NCI-H510A (cell line): Measurements from ENCODE around the gene RASGRP4.
"Not testable (repeated sequence)": the region's sequence is repeated elsewhere in the genome, so short reads cannot be mapped to it uniquely, and the experiment has no call there.

Experiments
- DNase-seq: peaks from one replicate; lab custom pipeline; 2025; lab: John Stamatoyannopoulos, UW

RASGRP4 gene

DNA sequence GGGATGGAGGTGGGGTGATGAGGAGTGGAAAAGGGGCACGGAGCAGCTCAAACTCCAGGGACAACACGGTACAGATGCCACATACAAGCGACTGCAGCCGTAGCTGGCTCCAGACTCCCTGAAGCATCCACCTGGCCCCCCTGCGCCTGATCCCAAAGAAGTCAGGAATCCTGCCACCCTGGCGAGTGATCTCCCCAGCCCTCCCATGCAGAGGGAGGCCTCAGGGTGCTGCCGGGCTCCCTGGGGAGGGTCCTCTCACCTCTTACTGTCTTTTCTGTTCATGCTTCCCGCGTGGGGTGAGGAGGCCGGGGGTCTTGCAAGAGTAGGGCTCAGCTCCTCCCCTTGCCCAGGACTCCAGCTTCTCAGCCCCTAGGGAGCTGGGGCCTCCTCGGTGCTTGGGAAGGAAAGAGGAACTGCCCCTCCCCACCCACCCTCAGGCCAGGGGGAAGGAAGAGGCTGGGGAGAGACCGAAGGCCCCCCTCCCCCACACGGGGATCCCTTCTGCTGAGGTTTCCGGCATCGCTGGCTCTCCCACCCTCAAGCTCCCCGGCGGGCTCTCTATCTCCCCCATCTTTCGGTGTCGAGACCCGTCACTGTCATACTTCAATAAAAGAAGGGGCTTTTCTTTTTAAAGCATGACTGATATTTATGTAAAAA, at the start of gene RASGRP4:
RASGRP4 (minus strand) TSS at position 410 of the 657 bp plus-strand sequence; CDS start at position 282, 128 bp downstream.
- DNase-seq, result no peak

DNA sequence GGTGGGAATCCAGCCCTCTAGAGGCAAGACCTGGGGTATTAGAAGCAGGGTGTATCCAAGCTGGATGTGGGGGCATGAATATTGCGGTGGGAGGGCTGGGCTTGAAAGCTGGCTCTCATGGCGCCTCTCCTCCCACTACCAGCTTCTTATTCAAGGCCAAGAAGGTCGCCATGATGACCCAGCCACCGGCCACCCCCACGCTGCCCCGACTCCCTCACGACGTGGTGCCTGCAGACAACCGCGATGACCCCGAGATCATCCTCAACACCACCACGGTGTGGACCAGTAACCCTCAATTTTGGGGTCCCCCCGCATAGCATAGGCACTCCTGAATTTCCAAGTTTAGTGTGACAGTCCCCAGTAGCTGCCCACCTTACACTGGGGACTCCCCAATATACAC, 49.2 kb upstream of the RASGRP4 start:
- DNase-seq, result no peak

DNA sequence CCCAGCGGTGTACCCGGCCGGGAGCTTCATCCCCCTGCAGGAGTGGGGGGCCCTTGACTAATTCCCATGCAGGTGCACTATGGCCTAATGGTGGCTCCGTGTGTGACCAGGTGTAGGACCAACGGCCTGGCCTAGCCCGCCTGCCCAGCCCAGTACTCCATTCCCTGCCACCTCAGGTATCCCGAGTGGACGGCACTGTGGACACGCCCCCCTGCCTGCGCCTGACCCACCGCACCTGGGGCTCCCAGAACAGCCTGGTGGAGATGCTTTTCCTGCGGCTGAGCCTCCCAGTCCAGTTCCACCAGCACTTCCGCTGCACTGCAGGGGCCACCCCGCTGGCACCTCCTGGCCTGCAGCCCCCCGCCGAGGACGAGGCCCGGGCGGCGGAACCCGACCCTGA, 47.2 kb upstream of the RASGRP4 start:
- no peak for DNase-seq

- DNase-seq, result not testable (repeated sequence)
Observed at GRCh38 chr19:38472725-38473124, 46.7 kb upstream of the RASGRP4 start.

GRCh38 chr19:38470788-38471480, 44.9 kb upstream of the RASGRP4 start:
- no peak for DNase-seq

GRCh38 chr19:38469151-38469550, 43.1 kb upstream of the RASGRP4 start:
- no peak for DNase-seq

- DNase-seq, result no peak
Observed at GRCh38 chr19:38467541-38468525, 41.8 kb upstream of the RASGRP4 start.

- DNase-seq, result no peak
Observed at GRCh38 chr19:38466050-38466449, 40.0 kb upstream of the RASGRP4 start.

DNA sequence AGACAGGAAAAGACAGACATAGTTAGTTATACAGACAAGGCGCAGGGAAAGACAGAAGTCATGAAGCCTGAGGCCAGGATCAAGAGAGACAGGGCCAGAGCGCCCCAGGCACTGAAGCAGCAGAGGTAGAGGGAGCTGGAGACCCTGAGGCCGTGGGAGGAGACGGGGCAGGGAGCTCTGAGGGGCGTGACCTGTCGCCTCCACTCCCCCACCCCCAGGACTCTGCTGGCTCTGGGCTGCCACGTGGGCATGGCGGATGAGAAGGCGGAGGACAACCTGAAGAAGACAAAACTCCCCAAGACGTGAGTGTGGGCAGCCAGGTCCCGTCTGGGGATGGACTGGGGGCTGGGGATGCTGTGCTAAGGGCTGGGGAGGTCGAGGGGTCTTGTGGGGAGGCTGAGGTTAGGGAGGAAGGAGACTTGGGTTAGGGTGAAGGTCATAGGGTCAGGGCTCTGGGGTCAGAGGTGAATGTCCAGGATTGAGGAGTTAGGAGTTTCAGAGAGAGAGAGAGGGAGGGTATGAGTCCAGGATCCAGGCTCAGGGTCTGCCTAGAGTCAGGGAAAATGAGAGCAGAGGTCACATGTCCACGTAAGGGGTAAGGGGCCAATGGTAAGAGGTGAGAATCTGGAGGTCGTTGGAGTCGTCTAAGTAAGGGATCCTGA, 38.5 kb upstream of the RASGRP4 start:
- DNase-seq, result no peak

GRCh38 chr19:38463365-38463764, 37.3 kb upstream of the RASGRP4 start:
- no peak for DNase-seq

DNA sequence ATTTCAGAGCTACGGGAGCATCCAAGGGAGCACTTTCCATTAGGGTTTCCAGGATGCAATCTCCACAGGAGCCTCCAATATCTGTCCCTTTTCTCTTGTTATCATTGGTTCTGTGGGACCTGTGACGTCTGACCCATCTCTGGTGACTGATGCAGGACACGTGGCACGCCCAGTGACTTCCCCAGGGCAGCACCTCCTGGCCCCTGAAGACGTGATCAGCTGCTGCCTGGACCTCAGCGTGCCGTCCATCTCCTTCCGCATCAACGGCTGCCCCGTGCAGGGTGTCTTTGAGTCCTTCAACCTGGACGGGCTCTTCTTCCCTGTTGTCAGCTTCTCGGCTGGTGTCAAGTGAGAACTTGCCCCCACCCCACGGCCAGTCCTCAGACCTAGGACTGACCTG, 33.0 kb upstream of the RASGRP4 start:
- DNase-seq, result no peak

GRCh38 chr19:38457690-38458405, 31.8 kb upstream of the RASGRP4 start:
- DNase-seq, result no peak

GRCh38 chr19:38457202-38457601, 31.2 kb upstream of the RASGRP4 start:
- no peak for DNase-seq

GRCh38 chr19:38455031-38455430, 29.0 kb upstream of the RASGRP4 start:
- no peak for DNase-seq

DNA sequence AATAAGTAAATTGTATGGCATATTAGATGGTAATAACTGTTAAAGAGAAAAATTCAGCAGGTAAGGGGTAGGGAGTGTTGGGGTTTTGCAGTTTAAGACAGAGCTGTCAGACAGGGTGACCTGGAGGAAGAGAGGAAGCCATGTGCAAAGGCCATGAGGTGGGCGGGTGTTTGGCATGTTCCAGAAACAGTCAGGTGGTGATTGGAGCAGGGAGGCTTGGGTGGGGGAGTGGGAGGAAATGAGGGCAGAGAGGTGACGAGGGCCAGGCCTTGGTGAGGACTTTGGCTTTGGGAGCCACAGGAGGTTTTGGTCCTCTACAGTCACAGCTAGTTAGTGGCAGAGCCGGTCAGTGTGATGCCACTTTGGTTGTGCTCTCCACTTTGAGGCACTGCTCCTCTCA, 27.6 kb upstream of the RASGRP4 start:
- DNase-seq, result no peak

- no peak for DNase-seq
Observed at GRCh38 chr19:38452430-38453366, 26.7 kb upstream of the RASGRP4 start.

GRCh38 chr19:38451629-38452028, 25.6 kb upstream of the RASGRP4 start:
- no peak for DNase-seq

GRCh38 chr19:38451036-38451435, 25.0 kb upstream of the RASGRP4 start:
- DNase-seq, result no peak

DNA sequence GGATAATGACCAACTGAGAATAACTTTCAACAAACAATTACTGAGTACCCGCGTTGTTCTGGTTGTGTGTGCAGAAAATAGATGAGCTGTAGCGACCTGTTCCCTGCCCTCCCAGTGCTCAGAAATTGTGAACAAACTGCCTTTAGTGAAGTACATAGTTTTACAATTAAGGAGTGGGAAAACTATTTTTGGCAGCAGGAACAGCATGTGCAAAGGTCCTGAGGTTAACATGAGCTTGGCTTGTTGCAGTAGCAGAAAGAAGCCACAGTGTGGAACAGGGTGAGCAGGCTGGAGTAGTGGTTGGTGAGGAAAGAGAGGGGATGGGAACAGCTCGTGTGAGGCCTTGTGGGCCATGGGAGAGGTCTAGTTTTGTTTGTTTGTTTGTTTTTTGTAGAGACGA, 23.5 kb upstream of the RASGRP4 start:
- DNase-seq, result no peak

GRCh38 chr19:38448225-38448624, 22.2 kb upstream of the RASGRP4 start:
- no peak for DNase-seq
